GM21825 (cell line): Measurements from ENCODE around the gene RTTN.

Experiments used
- ATAC-seq: cut with Tn5 transposase; IDR thresholded peaks from one replicate; pipeline ENCODE4 v1.9.1; 2021; ENCODE audit warnings: mild to moderate bottlenecking, moderate library complexity; ENCODE audit not compliant: unreplicated experiment

Gene RTTN

GRCh38 chr18:70030728-70031127 lies 174.8 kb downstream of the RTTN start:
- ATAC-seq: no peak

- peak; percentile 54 for ATAC-seq
Measured at GRCh38 chr18:70029163-70029562, 176.3 kb downstream of the RTTN start.

- peak; percentile 74 for ATAC-seq
Measured at GRCh38 chr18:70028734-70029133, 176.8 kb downstream of the RTTN start.

GRCh38 chr18:70028084-70028483 lies 177.4 kb downstream of the RTTN start:
- ATAC-seq: peak; percentile 57

GRCh38 chr18:70025580-70025979 lies 179.9 kb downstream of the RTTN start:
- ATAC-seq: no peak

- ATAC-seq: no peak
Measured at GRCh38 chr18:70024829-70025228, 180.7 kb downstream of the RTTN start.

- no peak for ATAC-seq
Measured at GRCh38 chr18:70024093-70024492, 181.4 kb downstream of the RTTN start.

- no peak for ATAC-seq
Measured at GRCh38 chr18:70022636-70023035, 182.9 kb downstream of the RTTN start.

- no peak for ATAC-seq
Measured at GRCh38 chr18:70021498-70021897, 184.0 kb downstream of the RTTN start.

GRCh38 chr18:70021043-70021442 lies 184.4 kb downstream of the RTTN start:
- ATAC-seq: no peak

- no peak for ATAC-seq
Measured at GRCh38 chr18:70019991-70020390, 185.5 kb downstream of the RTTN start.

GRCh38 chr18:70019136-70019535 lies 186.4 kb downstream of the RTTN start:
- no peak for ATAC-seq

GRCh38 chr18:70015127-70015526 lies 190.4 kb downstream of the RTTN start:
- ATAC-seq: no peak

- no peak for ATAC-seq
Measured at GRCh38 chr18:70005580-70005979, 199.9 kb downstream of the RTTN start.

- ATAC-seq: no peak
Measured at GRCh38 chr18:70004696-70005095, 200.8 kb downstream of the RTTN start.

- ATAC-seq: no peak
Measured at GRCh38 chr18:69999656-70000055, 205.8 kb downstream of the RTTN start.

- no peak for ATAC-seq
Measured at GRCh38 chr18:69998523-69998987, 206.9 kb downstream of the RTTN start.

GRCh38 chr18:69996951-69997798 lies 208.3 kb downstream of the RTTN start:
- ATAC-seq: no peak

- no peak for ATAC-seq
Measured at GRCh38 chr18:69996417-69996816, 209.1 kb downstream of the RTTN start.

- no peak for ATAC-seq
Measured at GRCh38 chr18:69995774-69996173, 209.7 kb downstream of the RTTN start.

- ATAC-seq: no peak
Measured at GRCh38 chr18:69992776-69993175, 212.7 kb downstream of the RTTN start.

- ATAC-seq: no peak
Measured at GRCh38 chr18:69987870-69988269, 217.6 kb downstream of the RTTN start.

- ATAC-seq: no peak
Measured at GRCh38 chr18:69985239-69985638, 220.2 kb downstream of the RTTN start.
